KMS-11 (cell line): ENCODE results near the gene GOLT1A.

ENCODE experiments used
- H2AFZ ChIP-seq: fragments of 200-600 bp; sonication (generic); 2 replicates; pipeline ENCODE4 v1.6.1; 2016; ENCODE audit warnings: antibody characterized with exemption, mixed run types, low read depth
- H3K27ac ChIP-seq: fragments of 200-600 bp; sonication (generic); 2 replicates; pipeline ENCODE4 v1.6.1; 2016; ENCODE audit warnings: mild to moderate bottlenecking, mixed run types
- H3K27me3 ChIP-seq: fragments of 200-600 bp; sonication (generic); 2 replicates; pipeline ENCODE4 v1.6.1; 2017; ENCODE audit warnings: mild to moderate bottlenecking, low read depth, mixed run types, moderate library complexity; ENCODE audit not compliant: insufficient read depth
- H3K36me3 ChIP-seq: fragments of 200-600 bp; sonication (generic); 2 replicates; pipeline ENCODE4 v1.6.1; 2017; ENCODE audit warnings: mild to moderate bottlenecking, mixed run types; ENCODE audit not compliant: insufficient read depth
- H3K4me1 ChIP-seq: fragments of 200-600 bp; sonication (generic); 2 replicates; pipeline ENCODE4 v1.6.1; 2016; ENCODE audit warnings: mild to moderate bottlenecking, low read depth, mixed run types; ENCODE audit not compliant: poor library complexity, severe bottlenecking
- H3K4me2 ChIP-seq: fragments of 200-600 bp; sonication (generic); 2 replicates; pipeline ENCODE4 v1.7.0; 2016; ENCODE audit warnings: mild to moderate bottlenecking, mixed run types
- H3K4me3 ChIP-seq: fragments of 200-600 bp; sonication (generic); IDR thresholded peaks from 2 replicates; pipeline ENCODE4 v1.6.1; 2017; ENCODE audit warnings: low read depth, low read length, mixed read lengths; ENCODE audit not compliant: insufficient read depth
- H3K79me2 ChIP-seq: fragments of 200-600 bp; sonication (generic); 2 replicates; pipeline ENCODE4 v1.6.1; 2016; ENCODE audit warnings: low read depth, mixed run types; ENCODE audit not compliant: insufficient read depth
- H3K9ac ChIP-seq: fragments of 200-600 bp; sonication (generic); 2 replicates; pipeline ENCODE4 v1.6.1; 2016; ENCODE audit warnings: mild to moderate bottlenecking, mixed run types
- H4K20me1 ChIP-seq: fragments of 200-600 bp; sonication (generic); 2 replicates; pipeline ENCODE4 v1.6.1; 2016; ENCODE audit warnings: mild to moderate bottlenecking, mixed run types; ENCODE audit not compliant: insufficient read depth
- TF ChIP-seq, protein P1 (sequence below): fragments of 200-600 bp; sonication (generic); conservative IDR thresholded peaks from 2 replicates; pipeline ENCODE4 v1.6.1; 2017; ENCODE audit warnings: low read depth, mild to moderate bottlenecking, antibody characterized with exemption, low read length, moderate library complexity, mixed read lengths

GOLT1A gene

DNA sequence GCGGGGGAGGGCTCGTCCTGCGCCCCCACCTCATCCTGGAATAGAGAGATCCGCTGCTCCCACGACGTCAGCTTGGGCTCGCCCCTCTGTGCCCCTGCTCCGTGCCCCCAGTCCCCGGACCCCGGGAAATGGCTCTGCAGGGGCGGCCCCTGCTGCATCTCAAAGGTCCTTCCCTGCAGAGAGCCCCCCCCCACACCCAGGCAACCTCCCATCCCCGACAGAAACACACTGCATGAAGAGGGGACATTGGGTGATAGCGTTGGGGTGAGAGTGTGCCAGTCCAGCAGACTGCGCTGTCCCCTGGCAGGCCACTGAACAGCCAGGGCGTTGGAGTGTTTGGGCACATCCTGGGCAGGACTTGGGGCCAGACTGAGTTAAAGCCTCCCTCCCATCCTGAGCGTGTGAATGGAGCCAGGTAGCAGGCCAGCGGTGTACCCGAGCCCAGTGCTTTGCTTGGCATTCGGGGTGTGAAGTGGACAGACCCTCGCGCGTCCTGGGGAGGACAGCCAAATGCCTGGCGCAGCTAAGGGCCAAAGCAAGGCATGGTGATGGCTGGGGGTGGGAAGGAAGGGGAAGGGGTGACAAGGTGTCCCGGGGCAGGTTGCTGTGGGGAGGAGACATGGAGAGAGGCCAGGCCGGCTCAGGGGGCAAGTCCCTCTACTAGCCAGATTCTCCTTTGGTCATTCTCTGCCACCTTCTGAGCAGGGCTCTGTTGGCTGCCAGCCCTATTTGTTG lies 61.3 kb downstream of the GOLT1A start:
- Histone ChIP-seq H3K27me3 (peaks cover 11% of the 10 kb centered on the region; the same call in 1 of the 2 replicates), H3K27ac (no peak overlapping the region), H3K4me3 (no peak overlapping the region), H4K20me1 (no peaks in the 10 kb centered on the region), H2AFZ (peak overlapping the region; percentile 15; the same call in 1 of the 2 replicates), H3K36me3 (no peaks in the 10 kb centered on the region), H3K4me2 (no peak overlapping the region; the same call in 1 of the 2 replicates), H3K4me1 (no peaks in the 10 kb centered on the region), H3K9ac (no peak overlapping the region), H3K79me2 (no peaks in the 10 kb centered on the region)
- TF ChIP-seq, protein P1, sequence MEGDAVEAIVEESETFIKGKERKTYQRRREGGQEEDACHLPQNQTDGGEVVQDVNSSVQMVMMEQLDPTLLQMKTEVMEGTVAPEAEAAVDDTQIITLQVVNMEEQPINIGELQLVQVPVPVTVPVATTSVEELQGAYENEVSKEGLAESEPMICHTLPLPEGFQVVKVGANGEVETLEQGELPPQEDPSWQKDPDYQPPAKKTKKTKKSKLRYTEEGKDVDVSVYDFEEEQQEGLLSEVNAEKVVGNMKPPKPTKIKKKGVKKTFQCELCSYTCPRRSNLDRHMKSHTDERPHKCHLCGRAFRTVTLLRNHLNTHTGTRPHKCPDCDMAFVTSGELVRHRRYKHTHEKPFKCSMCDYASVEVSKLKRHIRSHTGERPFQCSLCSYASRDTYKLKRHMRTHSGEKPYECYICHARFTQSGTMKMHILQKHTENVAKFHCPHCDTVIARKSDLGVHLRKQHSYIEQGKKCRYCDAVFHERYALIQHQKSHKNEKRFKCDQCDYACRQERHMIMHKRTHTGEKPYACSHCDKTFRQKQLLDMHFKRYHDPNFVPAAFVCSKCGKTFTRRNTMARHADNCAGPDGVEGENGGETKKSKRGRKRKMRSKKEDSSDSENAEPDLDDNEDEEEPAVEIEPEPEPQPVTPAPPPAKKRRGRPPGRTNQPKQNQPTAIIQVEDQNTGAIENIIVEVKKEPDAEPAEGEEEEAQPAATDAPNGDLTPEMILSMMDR, result no peak

DNA sequence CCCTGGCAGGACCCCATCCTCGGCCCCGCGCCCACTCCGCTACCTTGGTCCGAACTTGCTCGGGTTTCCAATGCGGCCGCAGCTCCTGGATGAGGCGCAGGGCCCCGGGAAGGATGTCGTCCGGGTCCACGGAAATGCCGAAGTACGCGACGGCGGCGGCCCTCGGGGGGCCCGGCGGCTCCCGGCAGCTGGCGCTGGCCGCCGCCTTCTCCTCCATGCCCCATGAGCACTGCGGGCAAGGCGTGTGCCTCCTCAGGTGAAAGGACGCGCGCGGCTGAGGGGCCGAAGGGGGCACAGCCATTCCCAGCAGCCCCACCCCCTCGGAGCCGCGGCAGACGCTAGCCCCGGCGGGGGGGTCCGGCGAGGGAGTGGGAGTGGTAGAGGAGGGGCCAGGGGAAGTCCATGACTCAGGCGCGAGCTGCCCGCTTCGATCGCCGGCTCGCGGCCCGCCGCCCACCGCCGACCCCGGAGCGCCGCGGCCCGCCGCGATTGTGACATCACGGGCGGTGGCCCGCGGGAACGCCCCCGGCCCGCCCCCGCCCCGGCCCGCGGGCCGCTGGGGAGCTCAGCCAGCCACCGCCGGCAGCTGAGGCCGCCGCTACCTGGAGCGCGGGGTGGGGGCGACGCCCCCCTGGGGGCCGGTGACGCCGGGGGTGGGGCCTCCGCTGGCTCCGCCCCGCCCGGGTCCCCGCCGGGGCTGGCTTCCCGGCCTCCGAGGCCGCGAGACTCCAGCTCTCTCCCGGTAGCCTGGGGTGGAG lies 62.1 kb downstream of the GOLT1A start, which contains the start of gene ETNK2:
Gene ETNK2 (minus strand): TSS at position 493 of the 758 bp plus-strand sequence. CDS start 192 bp downstream, at position 301.
- Histone ChIP-seq H3K27ac (no peak within 1 kb of the TSS), H3K9ac (no peak within 1 kb of the TSS), H4K20me1 (no peaks in the 10 kb centered on the region), H3K36me3 (no peaks in the 10 kb centered on the region), H3K79me2 (no peaks in the 10 kb centered on the region), H3K27me3 (peaks cover 7% of the 10 kb centered on the region; the same call in 1 of the 2 replicates), H3K4me1 (no peaks in the 10 kb centered on the region), H3K4me3 (no peak within 1 kb of the TSS), H3K4me2 (no peak within 1 kb of the TSS; the same call in 1 of the 2 replicates), H2AFZ (peak within 1 kb of the TSS; percentile 15; the same call in 1 of the 2 replicates)
- TF ChIP-seq, protein P1, result no peak

DNA sequence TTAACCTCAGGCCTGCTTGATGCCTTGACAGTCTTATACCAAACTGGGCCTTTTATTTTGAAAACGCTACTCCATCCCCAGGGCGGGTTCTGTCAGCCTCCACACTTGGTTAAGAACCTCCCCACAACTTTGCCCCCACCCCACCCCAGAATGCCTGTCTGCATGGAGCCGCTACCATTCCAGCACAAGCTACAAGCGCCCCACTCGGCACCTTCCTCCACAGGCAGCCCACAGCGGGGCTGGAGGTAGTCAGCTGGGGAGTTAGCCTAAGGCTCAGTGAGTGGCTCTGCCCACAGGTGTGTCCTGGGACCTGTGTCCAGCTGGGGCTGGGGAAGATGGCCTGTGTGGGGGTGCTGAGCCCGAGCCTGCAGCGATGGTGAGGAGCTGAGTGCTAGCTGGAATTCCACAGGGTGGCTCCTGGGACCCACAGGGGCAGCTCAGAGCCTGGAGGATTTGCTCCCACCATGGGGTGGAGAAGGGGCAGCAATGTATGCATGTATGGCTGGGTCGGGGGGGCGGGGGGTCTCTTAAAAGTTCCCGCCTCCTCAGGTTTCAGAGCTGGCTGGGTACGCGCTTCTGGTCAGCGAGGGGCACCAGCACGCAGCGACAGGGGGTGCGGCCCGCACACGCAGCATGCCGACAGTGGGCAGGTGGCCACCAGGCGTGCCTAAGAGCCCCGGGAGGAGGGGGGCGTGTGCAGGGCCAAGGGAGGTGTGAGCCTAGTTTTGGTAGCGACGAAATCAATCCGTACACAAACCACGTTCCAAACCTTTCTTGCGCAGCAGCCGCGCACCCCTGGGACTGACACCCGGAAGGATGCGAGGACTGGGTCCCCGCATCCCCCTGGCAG lies 62.9 kb downstream of the GOLT1A start:
- TF ChIP-seq, protein P1, result no peak
- Histone ChIP-seq H3K4me2 (no peak overlapping the region), H2AFZ (no peak overlapping the region), H3K4me3 (no peak overlapping the region), H3K27ac (no peak overlapping the region), H3K36me3 (no peaks in the 10 kb centered on the region), H3K4me1 (no peaks in the 10 kb centered on the region), H3K9ac (no peak overlapping the region), H3K27me3 (peaks cover 14% of the 10 kb centered on the region; the same call in 1 of the 2 replicates), H4K20me1 (no peaks in the 10 kb centered on the region), H3K79me2 (no peaks in the 10 kb centered on the region)
